Transverse colon (tissue), 4 donors: ENCODE measurements around the gene KRTAP10-1. TPM values are rescaled to one million over a fixed set of nuclear protein-coding genes. Genes with fewer than 3 reads are reported as not detected.

Experiments used
- DNase-seq: peaks from one replicate; pipeline ENCODE4 v3.0.0-alpha.2; 2019
- H3K27ac ChIP-seq, 4 donors: fragments of 200-600 bp; sonication (generic); 2 replicates each; pipeline ENCODE4 v1.5.1; 2016 to 2018; ENCODE audit warnings: inconsistent platforms in 4 of 4
- H3K27me3 ChIP-seq: fragments of 200-600 bp; sonication (generic); 2 replicates; pipeline ENCODE4 v1.5.1; 2017; ENCODE audit warnings: inconsistent platforms
- H3K36me3 ChIP-seq, 4 donors: fragments of 200-600 bp; sonication (generic); 2 replicates each; pipeline ENCODE4 v1.5.1; 2017 to 2019; ENCODE audit warnings: inconsistent platforms in 4 of 4
- H3K4me1 ChIP-seq, 4 donors: fragments of 200-600 bp; sonication (generic); 2 replicates each; pipeline ENCODE4 v1.5.1; 2017 to 2020; ENCODE audit warnings: inconsistent platforms in 4 of 4
- H3K4me3 ChIP-seq, 4 donors: fragments of 200-600 bp; sonication (generic); 1 replicate in 1 of 4; 2 replicates in 3 of 4; pipeline versions ENCODE4 v1.5.1 to v1.6.1; 2017 to 2019; ENCODE audit warnings: inconsistent platforms in 4 of 4
- H3K9me3 ChIP-seq, 2 donors: fragments of 200-600 bp; sonication (generic); 2 replicates each; pipeline ENCODE4 v1.5.1; 2017 to 2019; ENCODE audit warnings: inconsistent platforms in 2 of 2
- EP300 ChIP-seq: sonication (generic); formaldehyde crosslinking; IDR thresholded peaks from one replicate; pipeline ENCODE4 v1.6.1; 2017; ENCODE audit warnings: antibody characterized with exemption, low read depth
- POLR2A ChIP-seq: fragments of 450-650 bp; IDR thresholded peaks from one replicate; pipeline ENCODE4 v1.6.1; 2016; ENCODE audit warnings: antibody characterized with exemption, mild to moderate bottlenecking, moderate library complexity
- POLR2AphosphoS5 ChIP-seq, 3 donors: sonication (generic); formaldehyde crosslinking; IDR thresholded peaks; one replicate each; pipeline ENCODE4 v1.6.1; 2016; ENCODE audit warnings: antibody characterized with exemption in 3 of 3
- WGBS, 2 donors: methylation state at CpG; one replicate each; pipeline ENCODE4 v1.1.5; 2018; ENCODE audit warnings: low coverage in 1 of 2; 5-methylcytosine and 5-hydroxymethylcytosine counted together
- in situ Hi-C, 4 donors: fragments of 200-750 bp; cut with MboI; loops; one replicate each; pipeline versions ENCODE4 v1.15.0 to v1.15.1; 2017; ENCODE audit warnings: low sequenced_read_pairs in 3 of 4, low pct_ligation_motif_present in 1 of 4, low pct_unique_long_range_greater_than_20kb in 1 of 4
- intact Hi-C: fragments of 100-400 bp; cut with DNase I; formaldehyde crosslinking; loops from one replicate; pipeline ENCODE4 v1.15.1; 2023; ENCODE audit warnings: low total_unique reads
- total RNA-seq, 4 donors: library from RNA; depleted of rRNA; stranded (reverse); fragments of >200 nt; gene quantifications; one replicate each; pipeline ENCODE4 v1.1.0, GENCODE V29; 2016
- TF ChIP-seq, protein P1 (sequence below), 5 experiments: fragments of 200-600 bp in 3 of 5; fragments of 450-650 bp in 2 of 5; sonication (generic) in 3 of 5; IDR thresholded peaks; 1 replicate in 2 of 5; 2 replicates in 3 of 5; pipeline ENCODE4 v1.5.1; 2016 to 2017; ENCODE audit warnings: antibody characterized with exemption in 5 of 5, inconsistent platforms in 3 of 5, mild to moderate bottlenecking in 2 of 5, moderate library complexity in 1 of 5

Gene KRTAP10-1
- total RNA-seq, 4 donors from 2014 or later = not detected

- WGBS, 2 donors = 69 to 90% methylated on average over 10 to 27 of the region's 27 CpGs
- no peak for DNase-seq
- intact Hi-C loops = no loop called here
- no peaks in the 10 kb centered on the region for H3K36me3 ChIP-seq
- peaks cover 0 to 2% (median 0%) of the 10 kb centered on the region in 4 donors for H3K4me1 ChIP-seq
- peaks cover 2% of the 10 kb centered on the region for H3K27me3 ChIP-seq
- in situ Hi-C loops = no loop called here
- no peaks in the 10 kb centered on the region for H3K9me3 ChIP-seq
- H3K27ac ChIP-seq = no peak overlapping the region
- no peak for TF ChIP-seq POLR2AphosphoS5 (IDR thresholded peaks at IDR 0.05)
- no peak overlapping the region for H3K4me3 ChIP-seq
Measured at GRCh38 chr21:44568667-44569556, 28.9 kb upstream of the KRTAP10-1 start.

- TF ChIP-seq EP300 (no peak), POLR2AphosphoS5 (IDR thresholded peaks at IDR 0.05) (no peak), POLR2A (no peak)
- TF ChIP-seq, protein P1, sequence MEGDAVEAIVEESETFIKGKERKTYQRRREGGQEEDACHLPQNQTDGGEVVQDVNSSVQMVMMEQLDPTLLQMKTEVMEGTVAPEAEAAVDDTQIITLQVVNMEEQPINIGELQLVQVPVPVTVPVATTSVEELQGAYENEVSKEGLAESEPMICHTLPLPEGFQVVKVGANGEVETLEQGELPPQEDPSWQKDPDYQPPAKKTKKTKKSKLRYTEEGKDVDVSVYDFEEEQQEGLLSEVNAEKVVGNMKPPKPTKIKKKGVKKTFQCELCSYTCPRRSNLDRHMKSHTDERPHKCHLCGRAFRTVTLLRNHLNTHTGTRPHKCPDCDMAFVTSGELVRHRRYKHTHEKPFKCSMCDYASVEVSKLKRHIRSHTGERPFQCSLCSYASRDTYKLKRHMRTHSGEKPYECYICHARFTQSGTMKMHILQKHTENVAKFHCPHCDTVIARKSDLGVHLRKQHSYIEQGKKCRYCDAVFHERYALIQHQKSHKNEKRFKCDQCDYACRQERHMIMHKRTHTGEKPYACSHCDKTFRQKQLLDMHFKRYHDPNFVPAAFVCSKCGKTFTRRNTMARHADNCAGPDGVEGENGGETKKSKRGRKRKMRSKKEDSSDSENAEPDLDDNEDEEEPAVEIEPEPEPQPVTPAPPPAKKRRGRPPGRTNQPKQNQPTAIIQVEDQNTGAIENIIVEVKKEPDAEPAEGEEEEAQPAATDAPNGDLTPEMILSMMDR (IDR thresholded peaks at IDR 0.05) = no peak
- in situ Hi-C loops (no loop called here), intact Hi-C loops (no loop called here)
- DNase-seq = no peak
- Histone ChIP-seq H3K27ac (no peak overlapping the region), H3K27me3 (peaks cover 6% of the 10 kb centered on the region), H3K4me3 (no peak overlapping the region), H3K4me1 (no peaks in the 10 kb centered on the region), H3K9me3 (no peaks in the 10 kb centered on the region), H3K36me3 (no peaks in the 10 kb centered on the region)
- 84% methylated on average over 11 of the region's 12 CpGs; no CpG with 5 or more reads in 1 of the 2 donors for WGBS, 2 donors
Measured at GRCh38 chr21:44568261-44568660, 28.3 kb upstream of the KRTAP10-1 start.

- Histone ChIP-seq H3K27ac (no peak overlapping the region), H3K4me3 (no peak overlapping the region), H3K9me3 (no peaks in the 10 kb centered on the region), H3K4me1 (no peaks in the 10 kb centered on the region), H3K36me3 (no peaks in the 10 kb centered on the region), H3K27me3 (peaks cover 6% of the 10 kb centered on the region)
- TF ChIP-seq POLR2A (no peak), POLR2AphosphoS5 (IDR thresholded peaks at IDR 0.05) (no peak), EP300 (no peak)
- TF ChIP-seq, protein P1 (IDR thresholded peaks at IDR 0.05) = no peak
- intact Hi-C loops (no loop called here), in situ Hi-C loops (no loop called here)
- DNase-seq = no peak
- 91% methylated on average over 18 of the region's 18 CpGs; no CpG with 5 or more reads in 1 of the 2 donors for WGBS, 2 donors
Measured at GRCh38 chr21:44567481-44568171, 27.6 kb upstream of the KRTAP10-1 start.

GRCh38 chr21:44566403-44566802 is 26.4 kb upstream of the KRTAP10-1 start:
- Histone ChIP-seq H3K4me1 (no peaks in the 10 kb centered on the region), H3K9me3 (no peaks in the 10 kb centered on the region), H3K36me3 (no peaks in the 10 kb centered on the region), H3K27ac (no peak overlapping the region), H3K27me3 (peaks cover 6% of the 10 kb centered on the region), H3K4me3 (no peak overlapping the region)
- DNase-seq = no peak
- WGBS, 2 donors = 33 to 40% methylated on average over 1 of the region's 1 CpG
- TF ChIP-seq, protein P1 (IDR thresholded peaks at IDR 0.05) = no peak
- TF ChIP-seq POLR2AphosphoS5 (IDR thresholded peaks at IDR 0.05) = no peak
- TF ChIP-seq POLR2A = no peak
- TF ChIP-seq EP300 = no peak
- intact Hi-C loops = no loop called here
- in situ Hi-C loops = no loop called here
